Mononuclear cell (primary cell): ENCODE measurements around the gene HIGD1A. TPM values are rescaled to one million over a fixed set of nuclear protein-coding genes. Genes with fewer than 3 reads are reported as not detected.

Source experiments
- total RNA-seq: library from RNA; depleted of rRNA; stranded (reverse); fragments of >200 nt; gene quantifications from one replicate; pipeline ENCODE4 v1.2.3, GENCODE V29; 2012

The HIGD1A gene
- total RNA-seq, 1 donor, result 42.1 TPM

Other genes with a start within 250 kb of the HIGD1A start
- gene SEC22C, start 222.5 kb downstream of the HIGD1A start, total RNA-seq, result 75.0 TPM
- gene SS18L2, start 213.6 kb downstream of the HIGD1A start, total RNA-seq, result 24.0 TPM
- 324 TPM for gene NKTR, start 203.8 kb downstream of the HIGD1A start, total RNA-seq
- gene ZBTB47, start 150.8 kb downstream of the HIGD1A start, total RNA-seq, result 2.4 TPM
- gene KLHL40, start 119.0 kb downstream of the HIGD1A start, total RNA-seq, result not detected
- gene HHATL, start 101.7 kb downstream of the HIGD1A start, total RNA-seq, result not detected
- 0.94 TPM for gene CCDC13, start 31.2 kb downstream of the HIGD1A start, total RNA-seq
- 0.10 TPM for gene ACKR2, start 5.0 kb upstream of the HIGD1A start, total RNA-seq
- under 0.01 TPM for gene CYP8B1, start 71.4 kb upstream of the HIGD1A start, total RNA-seq
- gene ZNF662, start 101.7 kb upstream of the HIGD1A start, total RNA-seq, result 1.2 TPM
- gene GASK1A, start 174.8 kb upstream of the HIGD1A start, total RNA-seq, result 0.10 TPM